Lower lobe of right lung (tissue), 2 donors: Measurements from ENCODE around the gene CDKN2B. TPM values are rescaled to one million over a fixed set of nuclear protein-coding genes. Genes with fewer than 3 reads are reported as not detected.
A peak's percentile ranks its signal among the peaks of the same experiment; 100 is the strongest.

ENCODE experiments used
- ATAC-seq, 2 donors: fragments of 200-7000 bp; cut with Tn5 transposase; one replicate each; pipeline ENCODE4 v1.9.1; 2020 to 2022; ENCODE audit warnings: mild to moderate bottlenecking in 2 of 2, moderate library complexity in 2 of 2
- DNase-seq: peaks from one replicate; pipeline ENCODE4 v3.0.0-alpha.2; 2020
- H3K27ac ChIP-seq: fragments of 200-600 bp; one replicate; pipeline ENCODE4 v1.8.0; 2022
- H3K27me3 ChIP-seq: fragments of 200-600 bp; one replicate; pipeline ENCODE4 v1.8.0; 2022; ENCODE audit warnings: low read depth
- H3K36me3 ChIP-seq: fragments of 200-600 bp; one replicate; pipeline ENCODE4 v1.8.0; 2022; ENCODE audit warnings: mild to moderate bottlenecking
- H3K4me1 ChIP-seq: fragments of 200-600 bp; one replicate; pipeline ENCODE4 v1.8.0; 2022
- H3K4me3 ChIP-seq: fragments of 200-600 bp; one replicate; pipeline ENCODE4 v1.8.0; 2022; ENCODE audit warnings: mild to moderate bottlenecking
- H3K9me3 ChIP-seq: fragments of 200-600 bp; one replicate; pipeline ENCODE4 v1.8.0; 2022
- CTCF ChIP-seq: fragments of 200-600 bp; IDR thresholded peaks from one replicate; pipeline ENCODE4 v1.8.0; 2022; ENCODE audit warnings: antibody characterized with exemption, mild to moderate bottlenecking
- intact Hi-C: fragments of 100-400 bp; cut with DNase I; formaldehyde crosslinking; loops from one replicate; pipeline ENCODE4 v1.11.0; 2022
- total RNA-seq: library from RNA; stranded (reverse); fragmentation: NEBNext Ultra II Directional; extraction: Animal tissue kit (Norgen Biotek cat#: 25700); gene quantifications from one replicate; pipeline ENCODE4 v1.2.1, GENCODE V29; 2021
- donor health status: DM: no; HTN: yes; CAD: no; lungs with severe emphysema.

Gene CDKN2B
- total RNA-seq, 1 donor from 2014 or later, result 17.9 TPM

GRCh38 chr9:22028394-22028793 is 19.3 kb upstream of the CDKN2B start:
- Histone ChIP-seq H3K4me3 (no peak overlapping the region), H3K9me3 (no peaks in the 10 kb centered on the region), H3K36me3 (no peaks in the 10 kb centered on the region), H3K27ac (no peak overlapping the region), H3K27me3 (no peaks in the 10 kb centered on the region), H3K4me1 (peaks cover 9% of the 10 kb centered on the region)
- ATAC-seq (no peak), DNase-seq (no peak)
- TF ChIP-seq CTCF, result no peak
- intact Hi-C loops, result no loop called here

GRCh38 chr9:22026696-22027095 is 17.6 kb upstream of the CDKN2B start:
- peaks cover 9% of the 10 kb centered on the region for H3K4me1 ChIP-seq
- no peaks in the 10 kb centered on the region for H3K9me3 ChIP-seq
- no peak for TF ChIP-seq CTCF
- no peak overlapping the region for H3K4me3 ChIP-seq
- DNase-seq (no peak), ATAC-seq (no peak)
- intact Hi-C loops, result no loop called here
- no peaks in the 10 kb centered on the region for H3K27me3 ChIP-seq
- H3K27ac ChIP-seq, result no peak overlapping the region
- H3K36me3 ChIP-seq, result no peaks in the 10 kb centered on the region

GRCh38 chr9:22022396-22022795 is 13.3 kb upstream of the CDKN2B start:
- no peaks in the 10 kb centered on the region for H3K36me3 ChIP-seq
- TF ChIP-seq CTCF, result no peak
- no peaks in the 10 kb centered on the region for H3K9me3 ChIP-seq
- H3K4me1 ChIP-seq, result no peaks in the 10 kb centered on the region
- DNase-seq (no peak), ATAC-seq (no peak)
- no peaks in the 10 kb centered on the region for H3K27me3 ChIP-seq
- H3K27ac ChIP-seq, result no peak overlapping the region
- no peak overlapping the region for H3K4me3 ChIP-seq
- intact Hi-C loops, result no loop called here

- H3K4me3 ChIP-seq, result no peak overlapping the region
- peaks cover 18% of the 10 kb centered on the region for H3K4me1 ChIP-seq
- intact Hi-C loops, result no loop called here
- H3K27me3 ChIP-seq, result peaks cover 16% of the 10 kb centered on the region
- DNase-seq, result no peak
- TF ChIP-seq CTCF, result no peak
- no peak overlapping the region for H3K27ac ChIP-seq
- no peak for ATAC-seq
- H3K36me3 ChIP-seq, result no peaks in the 10 kb centered on the region
- H3K9me3 ChIP-seq, result no peaks in the 10 kb centered on the region
Observed at GRCh38 chr9:22010866-22011625, 1.9 kb upstream of the CDKN2B start.

- Histone ChIP-seq H3K4me1 (peaks cover 18% of the 10 kb centered on the region), H3K27ac (peak overlapping the region; percentile 87), H3K36me3 (no peaks in the 10 kb centered on the region), H3K4me3 (peak overlapping the region; percentile 73), H3K27me3 (peaks cover 22% of the 10 kb centered on the region), H3K9me3 (no peaks in the 10 kb centered on the region)
- intact Hi-C loops, result no loop called here
- DNase-seq, result no peak
- no peak for TF ChIP-seq CTCF
- ATAC-seq, result no peak
Observed at GRCh38 chr9:22009506-22009867, 382 bp upstream of the CDKN2B start.
